HepG2 (cell line): ENCODE data around the gene ACTL7B.

Source experiments
- ARID4A ChIP-seq: sonication (generic); formaldehyde crosslinking; IDR thresholded peaks from 2 replicates; pipeline ENCODE4 v1.5.0; 2020; ENCODE audit warnings: mild to moderate bottlenecking, missing genetic modification reagents, borderline replicate concordance
- YY1 ChIP-seq: IDR thresholded peaks from 2 replicates; pipeline ENCODE4 v1.6.1; 2011; ENCODE audit warnings: low read length, low read depth, moderate library complexity, mild to moderate bottlenecking; ENCODE audit not compliant: insufficient read depth, insufficient replicate concordance

- TF ChIP-seq YY1: no peak
- TF ChIP-seq ARID4A (CRISPR knock-in tag): no peak
Measured at GRCh38 chr9:108836781-108837180, 19.0 kb downstream of the ACTL7B start.
